Measurements from ENCODE around the gene ROR1. TPM values are rescaled to one million over a fixed set of nuclear protein-coding genes. Genes with fewer than 3 reads are reported as not detected.

ROR1 gene
- total RNA-seq, 1 donor, result 52.5 TPM

DNA sequence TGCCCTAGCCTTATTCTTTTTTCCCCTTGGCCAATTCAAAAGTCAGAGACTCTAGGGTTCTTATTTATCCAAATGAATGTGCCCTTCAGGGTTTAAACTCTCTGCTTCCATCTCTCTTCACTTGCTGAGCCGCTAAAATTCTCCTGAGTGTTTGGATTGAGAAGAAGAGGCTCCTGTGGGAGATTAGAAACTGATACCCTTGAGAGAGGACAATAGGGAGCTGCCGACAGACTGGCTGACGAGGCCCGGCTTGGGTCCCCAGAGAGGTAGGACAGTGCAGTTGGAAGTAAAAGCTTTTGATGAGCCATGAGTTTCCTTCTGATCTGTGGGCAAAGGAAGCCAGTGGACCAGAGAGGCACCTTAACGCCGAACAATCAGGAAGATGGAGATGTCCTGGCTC, 388.3 kb downstream of the ROR1 start:
- no peak overlapping the region for H3K4me2 ChIP-seq (ENCODE audit: insufficient read depth, low read length)
- no peaks in the 10 kb centered on the region for H3K9me3 ChIP-seq (ENCODE audit: low read depth, low read length)
- H4K20me1 ChIP-seq (ENCODE audit: insufficient read depth, low read length), result no peaks in the 10 kb centered on the region
- no peak overlapping the region for H3K4me3 ChIP-seq (ENCODE audit: insufficient read depth, low read length)
- no peaks in the 10 kb centered on the region for H3K27me3 ChIP-seq (ENCODE audit: insufficient read depth, low read length)
- DNase-seq (ENCODE audit: insufficient read length, low spot score, missing footprints), result no peak
- H3K79me2 ChIP-seq (ENCODE audit: insufficient read depth, low read length), result no peaks in the 10 kb centered on the region
- peaks cover 41% of the 10 kb centered on the region for H3K4me1 ChIP-seq (ENCODE audit: insufficient read depth, low read length)
- H3K27ac ChIP-seq (ENCODE audit: low read depth, low read length), result peak overlapping the region; percentile 7
- peaks cover 16% of the 10 kb centered on the region for H3K36me3 ChIP-seq (ENCODE audit: insufficient read depth, low read length)
- no peak overlapping the region for H2AFZ ChIP-seq (ENCODE audit: low read length)
- TF ChIP-seq, protein P1, sequence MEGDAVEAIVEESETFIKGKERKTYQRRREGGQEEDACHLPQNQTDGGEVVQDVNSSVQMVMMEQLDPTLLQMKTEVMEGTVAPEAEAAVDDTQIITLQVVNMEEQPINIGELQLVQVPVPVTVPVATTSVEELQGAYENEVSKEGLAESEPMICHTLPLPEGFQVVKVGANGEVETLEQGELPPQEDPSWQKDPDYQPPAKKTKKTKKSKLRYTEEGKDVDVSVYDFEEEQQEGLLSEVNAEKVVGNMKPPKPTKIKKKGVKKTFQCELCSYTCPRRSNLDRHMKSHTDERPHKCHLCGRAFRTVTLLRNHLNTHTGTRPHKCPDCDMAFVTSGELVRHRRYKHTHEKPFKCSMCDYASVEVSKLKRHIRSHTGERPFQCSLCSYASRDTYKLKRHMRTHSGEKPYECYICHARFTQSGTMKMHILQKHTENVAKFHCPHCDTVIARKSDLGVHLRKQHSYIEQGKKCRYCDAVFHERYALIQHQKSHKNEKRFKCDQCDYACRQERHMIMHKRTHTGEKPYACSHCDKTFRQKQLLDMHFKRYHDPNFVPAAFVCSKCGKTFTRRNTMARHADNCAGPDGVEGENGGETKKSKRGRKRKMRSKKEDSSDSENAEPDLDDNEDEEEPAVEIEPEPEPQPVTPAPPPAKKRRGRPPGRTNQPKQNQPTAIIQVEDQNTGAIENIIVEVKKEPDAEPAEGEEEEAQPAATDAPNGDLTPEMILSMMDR (IDR thresholded peaks at IDR 0.05; ENCODE audit: extremely low read depth, low read depth, low read length), result no peak

DNA sequence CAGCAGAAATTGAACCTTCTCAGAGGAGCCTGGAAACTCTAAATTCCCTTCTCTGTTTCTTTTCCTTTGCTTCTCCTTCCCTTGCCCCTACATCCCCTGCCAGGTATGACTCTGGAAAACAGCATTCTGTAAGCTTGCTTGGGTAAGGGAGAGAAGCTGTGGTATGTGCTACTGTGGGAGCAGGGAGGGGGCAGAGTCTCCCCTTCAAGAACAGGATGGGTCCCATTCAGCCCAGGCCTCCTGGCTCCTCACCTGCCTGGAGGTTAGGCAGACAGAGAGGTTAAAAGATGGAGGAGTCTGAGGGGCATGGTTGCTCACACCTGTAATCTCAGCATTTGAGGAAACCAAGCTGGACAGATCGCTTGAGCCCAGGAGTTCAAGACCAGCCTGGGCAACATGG, 389.0 kb downstream of the ROR1 start:
- H3K4me3 ChIP-seq (ENCODE audit: insufficient read depth, low read length), result no peak overlapping the region

DNA sequence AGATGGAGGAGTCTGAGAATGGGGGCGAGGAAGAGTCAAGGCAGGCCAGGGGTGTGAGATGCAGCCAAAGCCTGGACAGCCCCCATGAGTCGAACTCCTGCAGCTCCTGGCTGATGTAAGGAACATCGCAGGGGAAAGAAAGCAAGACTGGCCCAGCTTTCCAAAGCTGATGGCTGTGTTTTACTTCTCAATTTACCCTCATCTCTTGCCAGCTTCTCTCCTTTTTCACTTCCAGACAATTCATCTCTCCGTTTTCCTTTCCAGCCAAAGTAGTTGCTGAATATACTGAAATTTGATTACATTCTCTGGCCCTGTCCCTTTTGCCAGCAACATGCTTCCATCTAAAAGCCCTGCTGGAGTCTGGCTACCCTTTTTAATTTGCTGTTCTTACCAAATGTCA, 389.6 kb downstream of the ROR1 start:
- Histone ChIP-seq H2AFZ (ENCODE audit: low read length) (no peak overlapping the region), H3K4me2 (ENCODE audit: insufficient read depth, low read length) (no peak overlapping the region), H4K20me1 (ENCODE audit: insufficient read depth, low read length) (no peaks in the 10 kb centered on the region), H3K27ac (ENCODE audit: low read depth, low read length) (peak overlapping the region; percentile 43), H3K36me3 (ENCODE audit: insufficient read depth, low read length) (peaks cover 16% of the 10 kb centered on the region), H3K4me3 (ENCODE audit: insufficient read depth, low read length) (no peak overlapping the region), H3K4me1 (ENCODE audit: insufficient read depth, low read length) (peaks cover 52% of the 10 kb centered on the region), H3K27me3 (ENCODE audit: insufficient read depth, low read length) (no peaks in the 10 kb centered on the region), H3K9me3 (ENCODE audit: low read depth, low read length) (no peaks in the 10 kb centered on the region), H3K79me2 (ENCODE audit: insufficient read depth, low read length) (no peaks in the 10 kb centered on the region)
- TF ChIP-seq, protein P1 (IDR thresholded peaks at IDR 0.05; ENCODE audit: extremely low read depth, low read depth, low read length), result no peak
- DNase-seq (ENCODE audit: insufficient read length, low spot score, missing footprints), result no peak

More for the DNA sequence above, 389.0 kb downstream of the ROR1 start:
- Histone ChIP-seq H2AFZ (ENCODE audit: low read length) (no peak overlapping the region), H3K27ac (ENCODE audit: low read depth, low read length) (no peak overlapping the region), H3K9me3 (ENCODE audit: low read depth, low read length) (no peaks in the 10 kb centered on the region), H3K4me1 (ENCODE audit: insufficient read depth, low read length) (peaks cover 48% of the 10 kb centered on the region), H3K27me3 (ENCODE audit: insufficient read depth, low read length) (no peaks in the 10 kb centered on the region), H3K4me2 (ENCODE audit: insufficient read depth, low read length) (no peak overlapping the region), H4K20me1 (ENCODE audit: insufficient read depth, low read length) (no peaks in the 10 kb centered on the region), H3K79me2 (ENCODE audit: insufficient read depth, low read length) (no peaks in the 10 kb centered on the region), H3K36me3 (ENCODE audit: insufficient read depth, low read length) (peaks cover 16% of the 10 kb centered on the region)
- DNase-seq (ENCODE audit: insufficient read length, low spot score, missing footprints), result no peak
- TF ChIP-seq, protein P1 (IDR thresholded peaks at IDR 0.05; ENCODE audit: extremely low read depth, low read depth, low read length), result no peak

DNA sequence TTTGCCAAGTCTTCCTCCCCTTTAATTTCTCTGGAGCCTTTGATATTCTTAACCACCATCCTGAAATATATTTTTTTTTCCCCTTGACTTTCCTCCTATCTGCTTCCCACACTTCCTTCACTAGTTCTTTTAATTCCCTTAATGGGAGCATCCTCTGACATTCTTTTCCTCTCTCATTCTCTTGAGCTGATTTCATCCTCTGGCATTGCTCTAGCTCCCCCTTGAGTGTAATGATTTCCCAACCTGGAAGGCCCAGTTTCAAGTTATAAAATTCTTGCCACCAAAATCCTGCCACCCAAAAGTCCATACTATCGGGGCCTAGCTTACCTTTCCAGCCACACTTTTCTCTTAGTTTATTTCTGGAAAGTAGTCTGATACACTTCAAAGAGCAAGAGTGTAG, 390.2 kb downstream of the ROR1 start:
- H3K79me2 ChIP-seq (ENCODE audit: insufficient read depth, low read length), result no peaks in the 10 kb centered on the region
- no peak overlapping the region for H2AFZ ChIP-seq (ENCODE audit: low read length)
- no peaks in the 10 kb centered on the region for H4K20me1 ChIP-seq (ENCODE audit: insufficient read depth, low read length)
- H3K4me3 ChIP-seq (ENCODE audit: insufficient read depth, low read length), result no peak overlapping the region
- H3K9me3 ChIP-seq (ENCODE audit: low read depth, low read length), result no peaks in the 10 kb centered on the region
- DNase-seq (ENCODE audit: insufficient read length, low spot score, missing footprints), result no peak
- no peak overlapping the region for H3K4me2 ChIP-seq (ENCODE audit: insufficient read depth, low read length)
- TF ChIP-seq, protein P1 (IDR thresholded peaks at IDR 0.05; ENCODE audit: extremely low read depth, low read depth, low read length), result peak; percentile 66
- H3K36me3 ChIP-seq (ENCODE audit: insufficient read depth, low read length), result peaks cover 14% of the 10 kb centered on the region
- H3K4me1 ChIP-seq (ENCODE audit: insufficient read depth, low read length), result peaks cover 52% of the 10 kb centered on the region
- H3K27ac ChIP-seq (ENCODE audit: low read depth, low read length), result peak overlapping the region; percentile 43
- H3K27me3 ChIP-seq (ENCODE audit: insufficient read depth, low read length), result no peaks in the 10 kb centered on the region

All from osteoblast (primary cell).